ENCODE results near the gene TPPP.
"Not testable (repeated sequence)": the region's sequence is repeated elsewhere in the genome, so short reads cannot be mapped to it uniquely, and the experiment has no call there.

Gene TPPP

GRCh38 chr5:693271-694041 lies at the start of gene TPPP:
Gene TPPP, minus strand, starts transcription at chr5:693352. Its CDS starts 15,292 bp downstream, at chr5:678060.
- not testable (repeated sequence) for DNase-seq

- DNase-seq: not testable (repeated sequence)
These were observed 49.1 kb upstream of the TPPP start for GRCh38 chr5:742276-742675.

GRCh38 chr5:734145-734544 lies 41.0 kb upstream of the TPPP start:
- not testable (repeated sequence) for DNase-seq

GRCh38 chr5:732754-733454 lies 39.8 kb upstream of the TPPP start:
- DNase-seq: not testable (repeated sequence)

GRCh38 chr5:729225-729624 lies 36.1 kb upstream of the TPPP start:
- not testable (repeated sequence) for DNase-seq

- not testable (repeated sequence) for DNase-seq
These were observed 33.9 kb upstream of the TPPP start for GRCh38 chr5:727087-727486.

- DNase-seq: not testable (repeated sequence)
These were observed 30.7 kb upstream of the TPPP start for GRCh38 chr5:723865-724264.

GRCh38 chr5:723309-723708 lies 30.2 kb upstream of the TPPP start:
- not testable (repeated sequence) for DNase-seq

GRCh38 chr5:719379-719778 lies 26.2 kb upstream of the TPPP start:
- not testable (repeated sequence) for DNase-seq

- DNase-seq: no peak
These were observed 24.0 kb upstream of the TPPP start for GRCh38 chr5:717143-717542.

GRCh38 chr5:716740-717139 lies 23.6 kb upstream of the TPPP start:
- not testable (repeated sequence) for DNase-seq

GRCh38 chr5:715636-716035 lies 22.5 kb upstream of the TPPP start:
- DNase-seq: not testable (repeated sequence)

GRCh38 chr5:714215-715118 lies 21.3 kb upstream of the TPPP start:
- not testable (repeated sequence) for DNase-seq

GRCh38 chr5:713686-714085 lies 20.5 kb upstream of the TPPP start:
- DNase-seq: not testable (repeated sequence)

GRCh38 chr5:708848-709517 lies 15.8 kb upstream of the TPPP start:
- not testable (repeated sequence) for DNase-seq

GRCh38 chr5:708374-708773 lies 15.2 kb upstream of the TPPP start:
- DNase-seq: not testable (repeated sequence)

- DNase-seq: not testable (repeated sequence)
These were observed 13.0 kb upstream of the TPPP start for GRCh38 chr5:706127-706526.

- not testable (repeated sequence) for DNase-seq
These were observed 3.9 kb upstream of the TPPP start for GRCh38 chr5:696753-697702.

- DNase-seq: not testable (repeated sequence)
These were observed 3.0 kb upstream of the TPPP start for GRCh38 chr5:696191-696590.

GRCh38 chr5:695475-695874 lies 2.3 kb upstream of the TPPP start:
- DNase-seq: not testable (repeated sequence)

GRCh38 chr5:694042-694431 lies 885 bp upstream of the TPPP start:
- not testable (repeated sequence) for DNase-seq
